DND-41 (cell line): ENCODE data around the gene CAD.

Source experiments
- ATAC-seq: fragments of 200-7000 bp; cut with Tn5 transposase; 3 replicates; pipeline ENCODE4 v1.9.1; 2021; ENCODE audit warnings: low read depth; ENCODE audit not compliant: insufficient read depth
- DNase-seq: peaks from one replicate; pipeline ENCODE4 v3.0.0-alpha.2; 2020
- H2AFZ ChIP-seq: 2 replicates; pipeline ENCODE4 v1.6.0; 2012; ENCODE audit warnings: low read depth, low read length
- H3K27ac ChIP-seq: 2 replicates; pipeline ENCODE4 v1.5.1; 2012; ENCODE audit warnings: low read length, inconsistent platforms
- H3K27me3 ChIP-seq: fragments of 200-600 bp; sonication (generic); 2 replicates; pipeline ENCODE4 v1.6.0; 2012; ENCODE audit warnings: low read length, mild to moderate bottlenecking, inconsistent platforms; ENCODE audit not compliant: insufficient read depth, poor library complexity
- H3K36me3 ChIP-seq: 2 replicates; pipeline ENCODE4 v1.5.1; 2012; ENCODE audit warnings: low read length, inconsistent platforms; ENCODE audit not compliant: insufficient read depth
- H3K4me1 ChIP-seq: 2 replicates; pipeline ENCODE4 v1.5.1; 2012; ENCODE audit warnings: mild to moderate bottlenecking, low read length; ENCODE audit not compliant: insufficient read depth
- H3K4me2 ChIP-seq: 2 replicates; pipeline ENCODE4 v1.6.0; 2012; ENCODE audit warnings: mild to moderate bottlenecking, moderate library complexity, low read length, inconsistent platforms; ENCODE audit not compliant: insufficient read depth
- H3K4me3 ChIP-seq, 2 experiments: fragments of 200-600 bp in 1 of 2; shearing (Covaris generic) in 1 of 2; 2 replicates each; pipeline ENCODE4 v1.5.1; 2012 to 2016; ENCODE audit warnings: inconsistent platforms in 2 of 2, low read length in 2 of 2, mild to moderate bottlenecking in 2 of 2, low read depth in 1 of 2, moderate library complexity in 1 of 2
- H3K79me2 ChIP-seq: 2 replicates; pipeline ENCODE4 v1.6.0; 2012; ENCODE audit warnings: low read length, inconsistent platforms; ENCODE audit not compliant: insufficient read depth
- H3K9ac ChIP-seq: 2 replicates; pipeline ENCODE4 v1.6.0; 2012; ENCODE audit warnings: low read depth, mild to moderate bottlenecking, inconsistent platforms, low read length, moderate library complexity
- H3K9me3 ChIP-seq: 2 replicates; pipeline ENCODE4 v1.5.1; 2012; ENCODE audit warnings: low read length, moderate library complexity, mild to moderate bottlenecking, inconsistent platforms; ENCODE audit not compliant: insufficient read depth, severe bottlenecking
- H4K20me1 ChIP-seq: 2 replicates; pipeline ENCODE4 v1.6.0; 2012; ENCODE audit warnings: low read length; ENCODE audit not compliant: insufficient read depth
- EZH2 ChIP-seq: IDR thresholded peaks from 3 replicates; pipeline ENCODE4 v1.6.1; 2012; ENCODE audit warnings: borderline replicate concordance, low read depth, mild to moderate bottlenecking, moderate library complexity, low read length, inconsistent platforms; ENCODE audit not compliant: severe bottlenecking
- TF ChIP-seq, protein P1 (sequence below): IDR thresholded peaks from 2 replicates; pipeline ENCODE4 v1.5.1; 2012; ENCODE audit warnings: borderline replicate concordance, low read length, moderate library complexity, mild to moderate bottlenecking; ENCODE audit not compliant: poor library complexity, severe bottlenecking; ENCODE audit errors: extremely low read depth

CAD gene

DNA sequence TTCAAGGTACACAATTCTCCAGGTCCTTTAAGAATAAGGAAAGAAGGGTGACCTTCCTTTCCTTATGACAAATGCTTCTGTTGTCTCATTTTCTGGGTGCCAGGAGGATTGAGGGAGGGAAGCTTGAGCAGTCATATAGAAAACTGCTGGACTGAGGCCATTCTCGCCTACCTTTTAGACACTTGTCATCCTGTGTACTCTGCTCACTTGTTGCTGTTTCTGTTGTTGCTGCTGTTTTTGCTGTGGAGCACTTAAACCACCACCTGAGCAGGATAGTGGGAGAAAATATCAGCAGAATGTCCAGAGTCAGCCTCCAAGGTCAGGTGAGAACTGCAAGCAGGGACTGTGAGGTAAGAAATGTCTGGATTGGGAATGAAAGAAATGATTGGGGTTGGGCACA lies 60.8 kb downstream of the CAD start:
- Histone ChIP-seq H3K4me2 (no peak overlapping the region), H3K36me3 (no peaks in the 10 kb centered on the region), H3K79me2 (no peaks in the 10 kb centered on the region), H4K20me1 (no peaks in the 10 kb centered on the region), H3K27ac (no peak overlapping the region), H3K9ac (no peak overlapping the region), H2AFZ (no peak overlapping the region), H3K27me3 (peaks cover 13% of the 10 kb centered on the region), H3K9me3 (no peaks in the 10 kb centered on the region), H3K4me1 (peaks cover 8% of the 10 kb centered on the region; the same call in 1 of the 2 replicates), H3K4me3 (no peak overlapping the region)
- no peak for TF ChIP-seq EZH2
- TF ChIP-seq, protein P1, sequence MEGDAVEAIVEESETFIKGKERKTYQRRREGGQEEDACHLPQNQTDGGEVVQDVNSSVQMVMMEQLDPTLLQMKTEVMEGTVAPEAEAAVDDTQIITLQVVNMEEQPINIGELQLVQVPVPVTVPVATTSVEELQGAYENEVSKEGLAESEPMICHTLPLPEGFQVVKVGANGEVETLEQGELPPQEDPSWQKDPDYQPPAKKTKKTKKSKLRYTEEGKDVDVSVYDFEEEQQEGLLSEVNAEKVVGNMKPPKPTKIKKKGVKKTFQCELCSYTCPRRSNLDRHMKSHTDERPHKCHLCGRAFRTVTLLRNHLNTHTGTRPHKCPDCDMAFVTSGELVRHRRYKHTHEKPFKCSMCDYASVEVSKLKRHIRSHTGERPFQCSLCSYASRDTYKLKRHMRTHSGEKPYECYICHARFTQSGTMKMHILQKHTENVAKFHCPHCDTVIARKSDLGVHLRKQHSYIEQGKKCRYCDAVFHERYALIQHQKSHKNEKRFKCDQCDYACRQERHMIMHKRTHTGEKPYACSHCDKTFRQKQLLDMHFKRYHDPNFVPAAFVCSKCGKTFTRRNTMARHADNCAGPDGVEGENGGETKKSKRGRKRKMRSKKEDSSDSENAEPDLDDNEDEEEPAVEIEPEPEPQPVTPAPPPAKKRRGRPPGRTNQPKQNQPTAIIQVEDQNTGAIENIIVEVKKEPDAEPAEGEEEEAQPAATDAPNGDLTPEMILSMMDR: no peak
- ATAC-seq (no peak), DNase-seq (no peak)

DNA sequence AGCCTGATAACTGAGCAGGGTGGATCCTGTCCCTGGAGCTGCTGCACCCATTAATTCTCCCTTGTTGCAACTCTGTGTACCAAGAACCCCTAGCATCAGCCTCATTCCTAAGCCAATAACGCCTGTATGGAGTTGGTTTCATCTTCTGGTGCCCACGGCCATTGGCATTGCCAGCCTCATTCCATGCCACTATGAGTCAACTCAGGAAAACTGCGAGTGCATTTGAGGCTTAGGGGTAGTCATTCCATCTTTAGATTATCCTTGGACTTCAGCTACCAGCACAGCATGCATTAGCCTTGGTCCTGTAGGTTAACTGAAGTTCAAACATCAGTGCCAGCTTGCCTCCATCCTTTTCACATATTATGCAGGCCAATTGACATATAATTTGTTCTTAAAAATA lies 63.7 kb downstream of the CAD start:
- no peak overlapping the region for H3K27ac ChIP-seq
- H3K4me3 ChIP-seq: no peak overlapping the region
- no peak for TF ChIP-seq EZH2
- TF ChIP-seq, protein P1: no peak
- H3K9me3 ChIP-seq: no peaks in the 10 kb centered on the region
- H3K4me1 ChIP-seq: peaks cover 8% of the 10 kb centered on the region; the same call in 1 of the 2 replicates
- no peaks in the 10 kb centered on the region for H3K36me3 ChIP-seq
- H3K9ac ChIP-seq: no peak overlapping the region
- H4K20me1 ChIP-seq: no peaks in the 10 kb centered on the region
- DNase-seq (no peak), ATAC-seq (no peak)
- no peak overlapping the region for H3K4me2 ChIP-seq
- H2AFZ ChIP-seq: no peak overlapping the region
- peaks cover 28% of the 10 kb centered on the region for H3K27me3 ChIP-seq
- no peaks in the 10 kb centered on the region for H3K79me2 ChIP-seq

DNA sequence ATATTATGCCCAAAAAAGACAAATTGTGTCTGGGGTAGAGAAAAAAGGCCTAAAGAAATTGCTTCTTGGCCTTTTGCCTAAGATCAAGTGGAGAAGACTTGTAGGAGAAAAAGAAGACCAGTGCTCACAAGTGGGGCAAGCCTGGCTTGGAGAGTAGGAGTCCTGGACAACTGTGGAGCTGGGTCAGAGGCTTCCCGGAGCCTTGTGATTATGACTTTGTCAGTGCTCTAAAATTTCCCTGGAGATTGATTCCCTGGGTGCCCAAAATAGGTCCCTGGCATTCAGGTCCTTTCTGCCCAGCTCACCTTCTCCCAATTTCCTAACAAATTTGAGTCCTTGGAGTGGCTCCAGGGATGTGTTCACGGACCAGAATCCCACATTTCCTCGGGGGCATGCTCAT lies 64.3 kb downstream of the CAD start:
- TF ChIP-seq, protein P1: no peak
- TF ChIP-seq EZH2: no peak
- peaks cover 8% of the 10 kb centered on the region; the same call in 1 of the 2 replicates for H3K4me1 ChIP-seq
- no peak for DNase-seq
- H3K79me2 ChIP-seq: no peaks in the 10 kb centered on the region
- H3K27ac ChIP-seq: no peak overlapping the region
- no peak overlapping the region for H3K4me2 ChIP-seq
- no peak overlapping the region for H2AFZ ChIP-seq
- H3K9me3 ChIP-seq: no peaks in the 10 kb centered on the region
- H3K27me3 ChIP-seq: peaks cover 34% of the 10 kb centered on the region
- ATAC-seq: no peak
- H3K4me3 ChIP-seq: no peak overlapping the region
- H3K9ac ChIP-seq: no peak overlapping the region
- H4K20me1 ChIP-seq: no peaks in the 10 kb centered on the region
- no peaks in the 10 kb centered on the region for H3K36me3 ChIP-seq
